ENCODE results near the gene GPC4.
"Not testable (repeated sequence)": the region's sequence is repeated elsewhere in the genome, so short reads cannot be mapped to it uniquely, and the experiment has no call there.

Gene GPC4

GRCh38 chrX:133302775-133303445 lies 112.4 kb downstream of the GPC4 start:
- no peak for DNase-seq

GRCh38 chrX:133300591-133300990 lies 114.7 kb downstream of the GPC4 start:
- no peak for DNase-seq

DNA sequence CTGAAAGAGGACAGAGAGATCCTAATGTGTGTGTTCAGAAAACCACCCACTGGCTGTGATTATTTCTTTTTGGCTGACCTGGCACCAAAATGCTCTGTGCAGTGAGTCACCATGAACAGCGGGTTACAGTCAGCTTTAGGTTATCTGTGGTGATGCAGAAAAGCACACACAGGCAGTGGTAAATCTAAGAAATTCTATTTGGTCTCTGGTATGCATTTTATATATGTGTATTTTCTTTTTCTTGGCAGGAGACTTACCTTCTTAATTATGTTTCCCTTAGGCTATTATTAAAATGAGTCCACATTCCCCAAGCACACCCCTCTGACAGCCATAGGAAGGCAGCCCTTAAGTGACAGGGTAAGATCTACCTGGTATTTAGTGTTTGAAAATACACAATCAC lies 118.0 kb downstream of the GPC4 start:
- DNase-seq: no peak

GRCh38 chrX:133294126-133294525 lies 121.2 kb downstream of the GPC4 start:
- no peak for DNase-seq

GRCh38 chrX:133290076-133290475 lies 125.2 kb downstream of the GPC4 start:
- DNase-seq: no peak

GRCh38 chrX:133287860-133288259 lies 127.4 kb downstream of the GPC4 start:
- no peak for DNase-seq

GRCh38 chrX:133285341-133285740 lies 129.9 kb downstream of the GPC4 start:
- DNase-seq: no peak

- DNase-seq: not testable (repeated sequence)
These were observed 136.1 kb downstream of the GPC4 start for GRCh38 chrX:133279112-133279730.

DNA sequence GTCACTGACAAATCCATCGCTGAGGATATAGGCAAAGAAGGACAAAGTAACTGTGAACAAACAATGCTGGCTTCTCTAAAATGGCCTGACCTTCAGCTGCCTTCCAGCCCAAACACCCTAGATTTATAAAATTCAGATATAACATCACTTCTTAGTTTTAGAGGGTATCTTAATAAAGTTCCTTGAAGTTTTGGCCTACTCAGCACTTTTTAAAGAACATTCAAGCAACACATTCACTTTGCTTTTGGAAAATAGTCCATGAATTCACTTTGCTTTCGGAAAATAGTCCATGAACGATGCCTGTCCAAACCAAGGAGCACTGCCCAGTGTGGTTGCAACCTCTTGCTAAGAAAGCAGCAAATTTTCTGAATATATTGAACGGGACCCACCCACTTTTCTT lies 142.1 kb downstream of the GPC4 start:
- DNase-seq: no peak

- no peak for DNase-seq
These were observed 146.1 kb downstream of the GPC4 start for GRCh38 chrX:133269168-133269567.

DNA sequence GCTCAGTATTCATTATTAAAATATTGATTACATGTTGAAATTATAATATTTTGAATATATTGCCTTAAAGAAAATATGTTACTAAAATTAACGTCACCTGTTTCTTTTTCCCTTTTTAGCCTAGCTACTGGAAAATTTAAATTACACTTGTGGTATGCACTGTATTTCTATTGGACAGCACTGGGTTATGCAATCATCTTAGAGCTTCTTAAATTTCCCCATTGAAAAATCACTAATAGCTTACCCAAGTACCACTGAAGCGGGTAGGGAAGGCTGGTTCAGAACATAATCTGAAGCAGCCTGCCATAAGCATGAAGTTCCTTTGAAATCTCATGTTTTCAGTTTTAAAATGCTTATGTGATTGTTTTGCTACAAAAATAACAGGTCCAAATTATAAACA lies 147.7 kb downstream of the GPC4 start:
- DNase-seq: no peak

- no peak for DNase-seq
These were observed 150.0 kb downstream of the GPC4 start for GRCh38 chrX:133265331-133265730.

- DNase-seq: no peak
These were observed 156.8 kb downstream of the GPC4 start for GRCh38 chrX:133258481-133258880.

DNA sequence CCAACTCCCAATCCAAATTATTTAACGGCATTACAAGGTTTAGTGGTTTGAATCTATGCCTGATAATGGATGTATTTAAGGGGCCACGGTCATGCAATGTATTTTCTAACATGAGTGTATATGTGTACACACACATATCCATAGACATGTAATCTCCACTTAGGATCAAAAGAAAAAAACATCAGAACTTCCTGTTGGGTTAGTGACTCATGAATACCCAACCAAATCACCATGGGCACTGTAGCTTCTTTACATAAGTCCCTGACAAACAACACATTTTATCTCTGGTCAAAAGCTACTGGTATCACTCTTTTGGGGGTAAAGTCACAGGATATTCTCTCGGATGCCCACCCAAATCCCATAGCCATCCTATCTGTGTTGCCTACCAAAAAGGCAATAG lies 160.6 kb downstream of the GPC4 start:
- no peak for DNase-seq

DNA sequence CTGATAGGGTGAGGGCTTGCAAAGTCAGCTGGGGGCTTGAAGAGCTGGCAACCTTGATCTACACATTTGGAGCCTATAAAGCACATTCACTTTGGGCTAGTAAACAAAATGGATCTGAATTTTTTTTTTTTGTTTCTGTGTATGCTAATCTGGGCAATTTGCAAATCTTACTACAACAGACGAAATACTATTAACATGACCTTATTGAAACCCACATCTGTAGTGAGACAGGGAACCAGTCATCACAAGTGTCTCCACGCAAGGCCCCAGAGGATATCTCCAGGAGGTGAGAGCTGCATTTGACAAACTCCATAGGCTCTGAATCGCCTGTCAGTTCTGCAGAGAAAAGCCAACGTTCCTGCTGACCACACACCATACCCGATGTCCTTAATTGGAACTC lies 164.1 kb downstream of the GPC4 start:
- no peak for DNase-seq

GRCh38 chrX:133250184-133251100 lies 164.8 kb downstream of the GPC4 start:
- no peak for DNase-seq
